ENCODE measurements around the gene SLC36A1. TPM values are rescaled to one million over a fixed set of nuclear protein-coding genes. Genes with fewer than 3 reads are reported as not detected.

The SLC36A1 gene
- total RNA-seq, 1 experiment from 2014 or later: 15.0 TPM

- Histone ChIP-seq H2AK5ac (ENCODE audit: insufficient read length, low read length) (no peak overlapping the region), H3K23ac (ENCODE audit: insufficient read length, low read depth, low read length) (no peak overlapping the region), H3K14ac (ENCODE audit: insufficient read depth, low read length) (no peak overlapping the region), H2BK120ac (ENCODE audit: low read depth, low read length, poor library complexity, severe bottlenecking) (no peak overlapping the region), H2BK5ac (ENCODE audit: insufficient read length, low read length) (no peak overlapping the region), H3K4ac (ENCODE audit: low read depth, low read length) (no peak overlapping the region), H2AFZ (ENCODE audit: low read length) (no peak overlapping the region), H2BK12ac (ENCODE audit: insufficient read length, low read depth, low read length) (no peak overlapping the region), H2BK15ac (ENCODE audit: low read depth, low read length) (no peak overlapping the region), H3K4me1 (ENCODE audit: insufficient read depth, low read length) (no peaks in the 10 kb centered on the region), H3K79me1 (ENCODE audit: insufficient read depth, low read depth, low read length, poor library complexity, severe bottlenecking) (no peaks in the 10 kb centered on the region), H3K9ac (ENCODE audit: extremely low read depth, insufficient read length, low read length) (no peak overlapping the region), H3K27me3 (ENCODE audit: insufficient read depth, low read length) (no peaks in the 10 kb centered on the region; the same call in 1 of the 2 replicates), H3T11ph (ENCODE audit: low read length) (no peak overlapping the region), H3K9me3 (ENCODE audit: control insufficient read depth, low read depth, low read length) (no peaks in the 10 kb centered on the region), H3K18ac (ENCODE audit: insufficient read length, low read depth, low read length) (no peak overlapping the region), H3K23me2 (ENCODE audit: insufficient read length, low read depth, low read length, poor library complexity, severe bottlenecking) (no peaks in the 10 kb centered on the region), H4K91ac (ENCODE audit: insufficient read length, low read depth, low read length) (no peak overlapping the region), H3K56ac (ENCODE audit: insufficient read length, low read depth, low read length) (no peak overlapping the region), H2BK20ac (ENCODE audit: low read depth, low read length, poor library complexity, severe bottlenecking) (no peak overlapping the region), H3K79me2 (ENCODE audit: insufficient read depth, low read length) (no peaks in the 10 kb centered on the region; the same call in 1 of the 2 replicates), H4K8ac (replicated peaks; ENCODE audit: insufficient read length, low read depth, low read length) (no peak overlapping the region), H3K27ac (ENCODE audit: insufficient read length, low read depth, low read length) (no peak overlapping the region), H4K5ac (ENCODE audit: insufficient read length, low read depth, low read length) (no peak overlapping the region), H3K4me2 (ENCODE audit: insufficient read depth, insufficient read length, low read length) (no peak overlapping the region), H4K20me1 (ENCODE audit: control insufficient read depth, insufficient read depth, insufficient read length) (no peaks in the 10 kb centered on the region)
- no peak for DNase-seq
- Mint-ChIP-seq H3K27ac (no peak overlapping the region), H3K36me3 (ENCODE audit: insufficient read depth in 1 of 3, low read depth in 3 of 3) (peaks cover 0 to 7% (median 0%) of the 10 kb centered on the region in 3 experiments; a peak in 2 of 7 replicates), H3K4me1 (peaks cover 8% of the 10 kb centered on the region in 2 experiments; a peak in 3 of 4 replicates), H3K4me3 (no peak overlapping the region), H3K9me3 (no peaks in the 10 kb centered on the region), H3K27me3 (ENCODE audit: low read depth) (no peaks in the 10 kb centered on the region)
- no CpG with 5 or more reads among the region's 5 CpGs for WGBS (ENCODE audit: extremely low coverage, insufficient read length, low lambda C conversion rate)
- TF ChIP-seq, protein P1, sequence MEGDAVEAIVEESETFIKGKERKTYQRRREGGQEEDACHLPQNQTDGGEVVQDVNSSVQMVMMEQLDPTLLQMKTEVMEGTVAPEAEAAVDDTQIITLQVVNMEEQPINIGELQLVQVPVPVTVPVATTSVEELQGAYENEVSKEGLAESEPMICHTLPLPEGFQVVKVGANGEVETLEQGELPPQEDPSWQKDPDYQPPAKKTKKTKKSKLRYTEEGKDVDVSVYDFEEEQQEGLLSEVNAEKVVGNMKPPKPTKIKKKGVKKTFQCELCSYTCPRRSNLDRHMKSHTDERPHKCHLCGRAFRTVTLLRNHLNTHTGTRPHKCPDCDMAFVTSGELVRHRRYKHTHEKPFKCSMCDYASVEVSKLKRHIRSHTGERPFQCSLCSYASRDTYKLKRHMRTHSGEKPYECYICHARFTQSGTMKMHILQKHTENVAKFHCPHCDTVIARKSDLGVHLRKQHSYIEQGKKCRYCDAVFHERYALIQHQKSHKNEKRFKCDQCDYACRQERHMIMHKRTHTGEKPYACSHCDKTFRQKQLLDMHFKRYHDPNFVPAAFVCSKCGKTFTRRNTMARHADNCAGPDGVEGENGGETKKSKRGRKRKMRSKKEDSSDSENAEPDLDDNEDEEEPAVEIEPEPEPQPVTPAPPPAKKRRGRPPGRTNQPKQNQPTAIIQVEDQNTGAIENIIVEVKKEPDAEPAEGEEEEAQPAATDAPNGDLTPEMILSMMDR (conservative IDR thresholded peaks at IDR 0.05): no peak
These were observed 10.9 kb downstream of the SLC36A1 start for GRCh38 chr5:151458314-151458713.

Measured in H9 (cell line).